CD4-positive, alpha-beta T cell treated with Interleukin-10 for 1 hour (primary cell): ENCODE measurements around the gene CILP.

Source experiments
- DNase-seq: peaks from one replicate; pipeline ENCODE4 v3.0.0-alpha.2; 2020

The CILP gene

GRCh38 chr15:65223996-65224395 lies 12.7 kb upstream of the CILP start:
- DNase-seq, result no peak

- no peak for DNase-seq
These were observed 11.6 kb upstream of the CILP start for GRCh38 chr15:65222891-65223290.

- no peak for DNase-seq
These were observed 10.4 kb upstream of the CILP start for GRCh38 chr15:65221697-65222096.

GRCh38 chr15:65219137-65219536 lies 7.9 kb upstream of the CILP start:
- DNase-seq, result no peak

- DNase-seq, result no peak
These were observed 6.5 kb upstream of the CILP start for GRCh38 chr15:65217526-65218482.

GRCh38 chr15:65215496-65215895 lies 4.2 kb upstream of the CILP start:
- DNase-seq, result no peak

GRCh38 chr15:65214010-65214409 lies 2.7 kb upstream of the CILP start:
- no peak for DNase-seq

- no peak for DNase-seq
These were observed 2.0 kb upstream of the CILP start for GRCh38 chr15:65213241-65213640.

GRCh38 chr15:65212097-65212496 lies 824 bp upstream of the CILP start:
- peak; percentile 36 for DNase-seq

- DNase-seq, result no peak
These were observed 259 bp upstream of the CILP start for GRCh38 chr15:65211482-65211982.

GRCh38 chr15:65209701-65210643 lies 1.3 kb downstream of the CILP start:
- DNase-seq, result no peak

- no peak for DNase-seq
These were observed 2.6 kb downstream of the CILP start for GRCh38 chr15:65208647-65209046.

GRCh38 chr15:65207280-65207840 lies 3.9 kb downstream of the CILP start:
- DNase-seq, result no peak

GRCh38 chr15:65206750-65207149 lies 4.5 kb downstream of the CILP start:
- no peak for DNase-seq

- no peak for DNase-seq
These were observed 6.2 kb downstream of the CILP start for GRCh38 chr15:65204931-65205660.

GRCh38 chr15:65204236-65204930 lies 6.9 kb downstream of the CILP start:
- no peak for DNase-seq

- DNase-seq, result no peak
These were observed 9.4 kb downstream of the CILP start for GRCh38 chr15:65201918-65202317.

- DNase-seq, result no peak
These were observed 12.7 kb downstream of the CILP start for GRCh38 chr15:65198571-65198970.

GRCh38 chr15:65197337-65197645 lies 14.0 kb downstream of the CILP start:
- DNase-seq, result no peak

GRCh38 chr15:65196637-65197336 lies 14.5 kb downstream of the CILP start:
- no peak for DNase-seq

- DNase-seq, result no peak
These were observed 15.7 kb downstream of the CILP start for GRCh38 chr15:65195548-65195923.
